Body of pancreas (tissue), 4 donors: ENCODE data around the gene DUSP18. TPM values are rescaled to one million over a fixed set of nuclear protein-coding genes. Genes with fewer than 3 reads are reported as not detected.
A peak's percentile ranks its signal among the peaks of the same experiment; 100 is the strongest.

Experiments
- ATAC-seq: fragments of 150-250 bp; one replicate; pipeline ENCODE4 v1.9.1; 2016
- DNase-seq, 4 donors: peaks; one replicate each; pipeline ENCODE4 v3.0.0-alpha.2; 2019
- H3K27ac ChIP-seq, 4 donors: fragments of 200-600 bp; sonication (generic); 1 replicate in 3 of 4; 2 replicates in 1 of 4; pipeline versions ENCODE4 v1.5.1 to v1.6.1; 2016 to 2019; ENCODE audit warnings: mild to moderate bottlenecking in 1 of 4, mixed read lengths in 1 of 4, moderate library complexity in 1 of 4
- H3K27me3 ChIP-seq, 2 donors: fragments of 200-600 bp; sonication (generic); one replicate each; pipeline ENCODE4 v1.6.0; 2016; ENCODE audit warnings: mild to moderate bottlenecking in 1 of 2
- H3K36me3 ChIP-seq, 2 donors: fragments of 200-600 bp; sonication (generic); replicated peaks in 1 of 2; 2 replicates each; pipeline ENCODE4 v1.5.1; 2016; ENCODE audit warnings: low read depth in 2 of 2; ENCODE audit not compliant: insufficient read depth in 1 of 2
- H3K4me1 ChIP-seq: fragments of 200-600 bp; sonication (generic); one replicate; pipeline ENCODE4 v1.6.0; 2016
- H3K4me3 ChIP-seq, 2 donors: fragments of 200-600 bp; sonication (generic); 1 replicate in 1 of 2; 2 replicates in 1 of 2; pipeline ENCODE4 v1.5.1; 2016 to 2019
- H3K9me3 ChIP-seq, 3 donors: fragments of 200-600 bp; sonication (generic); 1 replicate in 2 of 3; 2 replicates in 1 of 3; pipeline ENCODE4 v1.5.1; 2016
- CTCF ChIP-seq, 7 experiments: fragments of 450-650 bp in 4 of 7; fragments of 200-600 bp in 3 of 7; sonication (generic) in 3 of 7; IDR thresholded peaks; one replicate each; pipeline ENCODE4 v1.5.1; 2016 to 2019; ENCODE audit warnings: antibody characterized with exemption in 7 of 7
- POLR2A ChIP-seq, 3 donors: fragments of 450-650 bp; IDR thresholded peaks; one replicate each; pipeline ENCODE4 v1.6.1; 2016; ENCODE audit warnings: antibody characterized with exemption in 3 of 3, mild to moderate bottlenecking in 2 of 3
- WGBS, 2 donors: methylation state at CpG; one replicate each; pipeline ENCODE4 v1.1.5; 2017; 5-methylcytosine and 5-hydroxymethylcytosine counted together
- intact Hi-C: fragments of 100-400 bp; cut with DNase I; formaldehyde crosslinking; loops from one replicate; pipeline ENCODE4 v1.15.1; 2023
- total RNA-seq, 2 donors: library from RNA; depleted of rRNA; stranded (reverse); fragments of >200 nt; gene quantifications; one replicate each; pipeline ENCODE4 v1.1.0, GENCODE V29; 2016

DUSP18 gene
- total RNA-seq, 2 donors from 2014 or later, result 2.3 to 19.1 TPM

GRCh38 chr22:30675436-30675835 is 7.8 kb upstream of the DUSP18 start:
- Histone ChIP-seq H3K4me3 (no peak overlapping the region), H3K27ac (no peak overlapping the region), H3K27me3 (no peaks in the 10 kb centered on the region), H3K36me3 (no peaks in the 10 kb centered on the region), H3K9me3 (no peaks in the 10 kb centered on the region), H3K4me1 (no peaks in the 10 kb centered on the region)
- 87 to 90% methylated on average over 9 of the region's 9 CpGs for WGBS, 2 donors
- ATAC-seq (no peak), DNase-seq (no peak)
- TF ChIP-seq CTCF (IDR thresholded peaks at IDR 0.05) (no peak), POLR2A (IDR thresholded peaks at IDR 0.05) (no peak)
- intact Hi-C loops, result no loop called here

- DNase-seq (no peak), ATAC-seq (no peak)
- no peaks in the 10 kb centered on the region for H3K4me1 ChIP-seq
- H3K9me3 ChIP-seq, result no peaks in the 10 kb centered on the region
- no peaks in the 10 kb centered on the region for H3K27me3 ChIP-seq
- TF ChIP-seq CTCF (IDR thresholded peaks at IDR 0.05), result no peak
- no peak for TF ChIP-seq POLR2A (IDR thresholded peaks at IDR 0.05)
- 80 to 85% methylated on average over 5 to 6 of the region's 6 CpGs for WGBS, 2 donors
- intact Hi-C loops, result no loop called here
- H3K36me3 ChIP-seq, result no peaks in the 10 kb centered on the region
- no peak overlapping the region for H3K27ac ChIP-seq
- no peak overlapping the region for H3K4me3 ChIP-seq
Observed at GRCh38 chr22:30674482-30674881, 6.8 kb upstream of the DUSP18 start.

- no peak overlapping the region for H3K27ac ChIP-seq
- no peaks in the 10 kb centered on the region for H3K36me3 ChIP-seq
- peaks cover 6% of the 10 kb centered on the region for H3K4me1 ChIP-seq
- H3K27me3 ChIP-seq, result no peaks in the 10 kb centered on the region
- 82 to 90% methylated on average over 4 of the region's 4 CpGs for WGBS, 2 donors
- intact Hi-C loops, result no loop called here
- ATAC-seq, result no peak
- no peaks in the 10 kb centered on the region for H3K9me3 ChIP-seq
- TF ChIP-seq POLR2A (IDR thresholded peaks at IDR 0.05) (no peak), CTCF (IDR thresholded peaks at IDR 0.05) (no peak)
- H3K4me3 ChIP-seq, result no peak overlapping the region
- no peak for DNase-seq
Observed at GRCh38 chr22:30673136-30673535, 5.5 kb upstream of the DUSP18 start.

GRCh38 chr22:30671071-30671470 is 3.4 kb upstream of the DUSP18 start:
- no peaks in the 10 kb centered on the region for H3K9me3 ChIP-seq
- H3K36me3 ChIP-seq, result no peaks in the 10 kb centered on the region
- H3K27me3 ChIP-seq, result no peaks in the 10 kb centered on the region
- TF ChIP-seq POLR2A (IDR thresholded peaks at IDR 0.05), result no peak
- no peak for TF ChIP-seq CTCF (IDR thresholded peaks at IDR 0.05)
- H3K4me3 ChIP-seq, result no peak overlapping the region
- H3K4me1 ChIP-seq, result peaks cover 18% of the 10 kb centered on the region
- ATAC-seq (no peak), DNase-seq (no peak)
- intact Hi-C loops, result no loop called here
- no peak overlapping the region for H3K27ac ChIP-seq
- 64 to 66% methylated on average over 3 of the region's 3 CpGs for WGBS, 2 donors

- intact Hi-C loops, result no loop called here
- WGBS, 2 donors, result 16 to 30% methylated on average over 5 to 10 of the region's 10 CpGs
- H3K27ac ChIP-seq, result peak overlapping the region in 2 of 4 donors; percentile 59 to 65
- peak overlapping the region; percentile 47 to 51 for H3K4me3 ChIP-seq
- no peak for TF ChIP-seq CTCF (IDR thresholded peaks at IDR 0.05)
- TF ChIP-seq POLR2A (IDR thresholded peaks at IDR 0.05), result no peak
- no peaks in the 10 kb centered on the region for H3K9me3 ChIP-seq
- H3K27me3 ChIP-seq, result no peaks in the 10 kb centered on the region
- peaks cover 18% of the 10 kb centered on the region for H3K4me1 ChIP-seq
- no peaks in the 10 kb centered on the region for H3K36me3 ChIP-seq
- DNase-seq (no peak), ATAC-seq (no peak)
Observed at GRCh38 chr22:30668386-30668710, 673 bp upstream of the DUSP18 start.
